ENCODE data around the gene CYP26A1.

The CYP26A1 gene

DNA sequence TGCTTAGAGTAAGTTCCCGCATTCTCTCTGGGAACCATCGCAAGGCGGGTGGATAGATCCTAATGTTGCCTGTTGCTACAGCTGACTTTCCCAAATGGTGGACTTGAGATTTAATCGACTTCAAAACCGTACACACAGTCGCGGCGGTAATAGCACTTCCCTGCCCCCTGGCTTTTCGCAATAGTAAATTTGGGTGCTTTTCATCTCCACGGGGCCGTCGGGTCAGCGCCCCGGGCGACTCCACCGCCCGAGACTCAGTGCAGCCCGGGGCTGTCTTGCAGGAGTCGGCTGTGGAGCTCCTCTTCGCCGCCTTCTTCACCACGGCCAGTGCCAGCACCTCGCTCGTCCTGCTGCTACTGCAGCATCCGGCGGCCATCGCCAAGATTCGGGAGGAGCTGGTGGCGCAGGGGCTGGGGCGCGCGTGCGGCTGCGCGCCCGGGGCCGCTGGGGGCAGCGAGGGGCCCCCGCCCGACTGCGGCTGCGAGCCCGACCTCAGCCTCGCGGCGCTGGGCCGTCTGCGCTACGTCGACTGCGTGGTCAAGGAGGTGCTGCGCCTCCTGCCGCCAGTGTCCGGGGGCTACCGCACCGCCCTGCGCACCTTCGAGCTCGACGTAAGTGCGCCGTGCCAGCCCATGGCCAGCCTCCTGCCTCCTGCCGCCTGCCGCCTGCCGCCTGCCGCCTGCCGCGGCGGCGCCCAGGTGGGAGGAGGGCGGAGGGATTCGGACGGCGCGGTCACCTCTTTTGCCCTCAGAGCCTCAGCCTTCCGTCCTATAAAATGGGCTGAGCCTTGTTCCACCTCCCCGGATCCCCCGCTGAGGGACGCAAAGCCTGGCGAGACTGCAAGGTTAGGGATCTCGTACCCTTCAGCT is 7.8 kb upstream of the CYP26A1 start:
- no peak for DNase-seq

DNA sequence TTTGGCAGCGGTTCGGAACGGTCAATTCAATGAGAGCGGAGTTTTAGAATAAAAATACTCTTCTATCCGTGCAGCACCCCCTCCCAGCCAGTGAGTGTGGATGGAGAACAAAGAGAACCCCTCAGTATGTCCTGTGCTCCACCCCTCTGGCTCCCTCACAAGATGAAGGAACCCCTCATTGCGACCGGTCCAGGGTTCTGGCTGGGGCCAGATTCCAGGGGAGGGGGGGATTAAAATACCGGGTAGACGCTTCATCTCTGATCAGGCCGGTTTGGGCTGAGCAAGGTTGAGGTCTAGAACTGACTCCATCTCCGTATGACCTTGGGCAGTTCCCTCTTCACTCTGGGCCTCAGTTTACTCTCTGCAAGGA is 7.2 kb upstream of the CYP26A1 start:
- DNase-seq, result no peak

DNA sequence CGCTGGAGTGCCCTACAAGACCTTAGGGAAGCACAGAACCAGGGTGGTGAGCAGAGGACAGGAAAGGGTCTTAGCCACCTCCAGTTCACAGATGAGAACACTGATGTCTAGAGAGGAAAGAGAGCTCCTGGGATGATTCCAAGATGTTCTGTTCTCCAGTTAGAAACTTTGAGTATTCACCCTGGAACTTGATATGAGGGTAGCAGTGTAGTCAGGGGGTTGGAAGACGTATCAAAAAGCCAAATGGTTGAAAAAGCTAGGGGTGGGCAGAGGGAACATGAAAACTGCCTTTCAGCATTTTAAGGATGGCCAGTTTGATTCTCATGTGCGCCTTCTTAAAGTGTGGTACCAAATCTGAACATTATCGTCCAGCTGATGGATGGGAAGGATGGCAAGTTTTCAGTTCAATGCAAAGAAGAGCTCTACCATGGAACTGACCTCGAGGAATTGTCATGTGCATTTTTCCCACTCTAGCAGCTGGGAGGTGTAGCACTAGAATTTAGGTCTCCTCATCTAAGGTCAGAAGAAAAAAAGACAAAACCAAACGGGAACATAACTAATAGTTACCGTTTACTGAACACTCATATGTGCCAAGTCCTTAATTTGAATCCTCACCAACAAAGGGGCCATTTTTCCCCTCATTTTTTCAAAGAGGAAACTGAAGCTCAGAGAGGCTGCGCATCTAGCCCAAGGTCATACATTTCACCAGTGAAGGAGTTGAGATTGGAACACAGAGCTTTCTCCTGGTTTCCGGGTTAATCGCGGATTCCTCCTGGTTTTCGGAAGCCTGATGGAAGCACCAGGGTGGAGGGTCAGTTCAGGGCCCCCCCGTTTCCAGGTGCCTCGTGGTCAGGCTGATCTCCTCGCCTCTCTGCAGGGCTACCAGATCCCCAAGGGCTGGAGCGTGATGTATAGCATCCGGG is 6.0 kb upstream of the CYP26A1 start:
- DNase-seq, result no peak

DNA sequence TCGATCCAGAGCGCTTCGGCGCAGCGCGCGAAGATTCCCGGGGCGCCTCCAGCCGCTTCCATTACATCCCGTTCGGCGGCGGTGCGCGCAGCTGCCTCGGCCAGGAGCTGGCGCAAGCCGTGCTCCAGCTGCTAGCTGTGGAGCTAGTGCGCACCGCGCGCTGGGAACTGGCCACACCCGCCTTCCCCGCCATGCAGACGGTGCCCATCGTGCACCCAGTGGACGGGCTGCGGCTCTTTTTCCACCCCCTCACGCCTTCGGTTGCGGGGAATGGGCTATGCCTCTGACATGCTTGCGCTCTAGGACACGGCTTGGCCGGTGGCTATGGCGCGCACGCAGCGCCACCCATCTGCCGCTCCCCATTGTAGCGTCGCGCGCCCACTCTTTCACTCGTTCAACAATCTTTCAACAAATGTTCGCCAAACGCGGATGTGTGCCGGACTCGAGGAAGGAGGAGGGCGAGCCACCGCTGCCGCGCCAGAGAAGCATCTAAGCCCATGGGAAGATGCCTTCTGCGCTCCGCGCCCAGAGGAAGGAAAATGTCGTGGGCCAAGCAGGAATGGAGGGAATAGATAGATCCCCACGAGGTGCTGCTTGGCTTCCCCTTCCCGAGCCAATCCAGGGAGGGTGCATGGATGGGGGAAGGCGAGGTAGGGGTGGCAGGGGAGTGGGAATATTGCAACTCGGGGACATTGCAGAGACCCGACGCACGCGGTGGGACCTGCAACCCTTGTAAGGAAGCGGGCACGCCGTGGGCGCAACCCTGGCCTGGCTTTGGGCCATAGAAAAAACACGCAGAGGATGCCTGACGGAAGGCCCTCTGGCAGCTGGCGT is 5.1 kb upstream of the CYP26A1 start:
- no peak for DNase-seq

DNA sequence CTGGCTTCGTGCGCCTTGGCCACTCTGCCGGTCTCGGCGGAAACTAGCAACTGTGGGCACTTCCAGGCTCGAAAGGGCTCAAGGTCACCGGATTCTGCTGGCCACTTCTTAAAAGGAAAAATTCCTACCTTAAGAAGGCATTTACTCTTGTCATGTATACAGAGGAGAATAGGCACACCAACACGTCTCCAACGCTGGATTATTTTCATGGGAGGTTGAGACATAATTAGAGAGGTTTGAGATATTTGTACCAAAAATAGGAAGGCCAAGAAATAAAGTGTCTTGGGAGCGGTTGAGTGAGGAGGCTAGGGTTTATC is 4.5 kb upstream of the CYP26A1 start:
- DNase-seq, result no peak

DNA sequence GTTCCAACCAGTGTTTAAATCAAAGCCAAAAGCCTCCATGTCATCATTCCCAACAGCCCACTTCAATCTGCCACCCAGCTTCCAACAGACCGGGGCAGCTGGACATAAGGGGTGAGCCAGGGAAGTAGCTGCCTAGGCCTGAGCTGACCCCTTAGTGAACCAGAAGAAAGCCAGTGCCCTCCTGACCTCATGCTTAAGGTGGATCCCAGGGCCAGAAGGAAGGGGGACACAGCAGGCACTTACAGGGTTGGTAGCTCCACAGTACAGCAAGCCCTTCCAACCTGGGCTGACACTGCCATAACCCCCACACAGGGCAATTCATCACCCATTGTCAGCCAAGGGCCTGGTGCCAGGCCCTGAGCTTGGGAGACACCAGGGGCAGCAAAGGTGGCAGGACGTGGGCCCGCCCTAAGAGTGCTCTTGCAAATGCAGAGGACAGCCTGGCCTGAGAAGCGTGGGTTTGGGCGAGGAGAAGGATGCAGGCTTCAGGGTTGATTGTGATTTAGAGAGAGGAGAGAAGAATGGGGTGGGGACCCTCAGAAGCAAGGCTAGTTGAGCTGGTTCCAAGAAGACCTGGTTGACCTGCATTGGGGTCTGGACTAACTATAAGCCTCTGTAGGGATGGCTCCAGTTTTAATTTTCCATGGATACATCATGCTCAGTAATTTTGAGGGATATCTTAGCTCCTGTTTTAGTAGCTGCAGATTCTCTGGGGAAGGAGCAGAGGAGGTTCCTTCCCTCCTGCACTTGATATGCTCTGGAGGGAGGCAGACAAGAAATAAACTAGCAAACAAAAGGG is 3.1 kb upstream of the CYP26A1 start:
- no peak for DNase-seq

DNA sequence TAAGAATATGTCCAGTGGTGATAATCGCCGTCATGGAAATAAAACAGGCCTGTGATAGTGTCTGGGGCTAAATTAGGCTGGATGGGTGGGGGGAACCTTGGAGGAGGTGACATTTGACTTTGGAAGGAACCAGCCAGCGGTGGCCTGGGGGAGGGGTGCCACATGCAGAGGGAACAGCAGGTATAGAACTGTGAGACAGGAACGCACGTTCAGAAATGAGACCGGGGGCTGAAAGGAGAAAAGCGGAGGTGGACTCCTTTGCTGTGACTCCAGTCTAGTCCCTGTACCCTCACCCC is 2.6 kb upstream of the CYP26A1 start:
- DNase-seq, result no peak

DNA sequence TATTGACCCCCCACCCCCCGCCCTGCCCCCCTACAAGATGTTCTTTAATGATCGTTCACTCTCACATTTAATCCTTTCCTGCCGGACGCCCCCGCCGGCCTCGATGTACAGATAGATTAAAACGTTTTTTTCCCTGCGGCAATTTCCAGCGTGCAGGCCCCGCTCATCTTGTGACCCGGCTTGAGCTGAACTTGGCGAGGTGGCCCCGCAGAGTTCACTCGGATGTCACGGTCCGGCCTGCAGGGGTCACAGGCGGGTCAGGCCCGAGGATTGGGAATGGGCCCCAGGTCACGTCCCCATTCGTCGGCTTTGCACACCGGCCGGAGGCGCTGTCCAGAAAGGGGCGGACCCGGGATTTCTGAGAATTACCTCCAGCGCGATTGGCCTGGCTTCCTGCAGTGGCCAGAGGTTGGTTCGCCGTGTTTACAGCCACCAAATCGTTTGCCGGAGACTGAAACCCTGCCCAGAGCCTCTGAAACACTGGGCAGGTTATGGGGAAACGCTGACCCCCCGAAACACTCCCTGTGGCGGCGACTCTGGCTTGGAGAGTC is 1.9 kb upstream of the CYP26A1 start:
- DNase-seq, result no peak

DNA sequence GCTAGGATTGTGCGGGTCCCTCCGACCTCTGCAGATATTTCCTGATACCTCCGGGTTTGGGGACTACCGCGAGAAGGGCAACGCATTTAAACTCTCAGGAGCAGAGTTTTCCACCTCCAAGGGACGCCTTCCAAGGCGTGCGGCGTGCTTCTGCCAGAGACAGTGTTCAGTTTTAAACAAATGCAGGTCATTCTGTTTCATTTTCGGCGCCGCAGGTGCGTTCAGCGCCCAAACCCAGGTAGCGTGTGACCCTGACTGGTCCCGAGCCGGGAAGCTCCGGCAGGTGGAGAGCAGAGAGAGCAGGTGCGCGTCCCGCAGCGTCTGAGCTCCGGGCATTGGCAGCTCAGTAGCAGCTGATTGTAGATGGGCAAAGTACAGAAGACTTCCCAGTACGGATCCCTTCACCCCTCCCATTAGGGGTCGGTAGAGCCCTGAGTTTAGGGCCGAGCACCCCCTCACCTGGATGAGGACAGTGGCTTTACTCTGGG is 1.4 kb upstream of the CYP26A1 start:
- DNase-seq, result no peak

DNA sequence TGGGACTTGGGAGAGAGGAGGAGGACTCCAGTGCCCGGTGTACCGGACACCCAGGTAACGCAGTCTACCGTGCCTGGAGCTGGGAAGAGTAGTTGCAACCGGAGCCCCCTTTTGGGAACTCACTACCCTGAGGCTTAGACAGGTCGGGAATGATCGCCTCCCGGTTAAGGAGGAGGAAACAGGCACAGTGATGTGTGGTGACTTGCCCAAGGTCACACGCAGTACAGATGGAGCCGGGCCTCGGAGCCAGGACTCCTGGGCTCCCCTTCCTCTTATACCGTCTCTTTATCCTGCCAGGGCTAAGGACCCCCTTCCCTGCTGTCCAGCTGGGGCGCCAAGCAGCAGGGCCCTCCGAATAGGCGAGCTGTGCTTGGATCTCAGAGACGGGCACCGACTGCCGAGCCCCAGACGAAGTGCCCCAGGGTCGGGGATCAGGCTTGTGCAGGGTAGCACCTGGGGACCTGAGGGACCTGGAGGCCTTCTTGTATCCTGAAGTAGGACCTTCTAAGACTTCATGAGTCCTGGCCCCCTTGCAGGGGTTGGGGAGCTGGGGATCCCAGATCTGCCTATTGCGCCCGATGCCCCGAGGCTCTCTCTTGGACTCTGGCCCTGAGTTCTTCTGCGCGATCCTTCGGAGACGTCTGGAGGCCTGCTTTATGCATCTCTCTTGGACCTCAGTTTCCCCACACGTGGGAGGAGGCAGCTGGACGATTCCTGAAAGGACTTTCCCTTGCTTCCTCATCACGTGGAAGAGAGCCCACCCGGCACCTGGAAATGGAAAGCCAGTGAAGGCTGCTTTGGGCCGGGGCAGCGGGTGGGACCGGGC is 767 bp upstream of the CYP26A1 start:
- no peak for DNase-seq

DNA sequence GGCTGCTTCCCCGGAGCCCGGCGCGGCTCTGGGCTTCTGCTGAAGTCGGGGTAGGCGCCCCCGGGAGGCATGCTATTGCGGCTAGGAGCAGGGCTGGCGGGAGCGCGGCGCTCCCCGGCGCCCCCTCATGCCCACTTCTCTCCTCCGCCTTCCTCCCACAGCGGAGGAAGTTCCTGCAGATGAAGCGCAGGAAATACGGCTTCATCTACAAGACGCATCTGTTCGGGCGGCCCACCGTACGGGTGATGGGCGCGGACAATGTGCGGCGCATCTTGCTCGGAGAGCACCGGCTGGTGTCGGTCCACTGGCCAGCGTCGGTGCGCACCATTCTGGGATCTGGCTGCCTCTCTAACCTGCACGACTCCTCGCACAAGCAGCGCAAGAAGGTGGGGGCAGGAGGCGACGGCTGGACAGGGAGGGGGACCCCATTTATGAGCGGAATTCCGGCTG is 479 bp downstream of the CYP26A1 start:
- DNase-seq, result no peak

DNA sequence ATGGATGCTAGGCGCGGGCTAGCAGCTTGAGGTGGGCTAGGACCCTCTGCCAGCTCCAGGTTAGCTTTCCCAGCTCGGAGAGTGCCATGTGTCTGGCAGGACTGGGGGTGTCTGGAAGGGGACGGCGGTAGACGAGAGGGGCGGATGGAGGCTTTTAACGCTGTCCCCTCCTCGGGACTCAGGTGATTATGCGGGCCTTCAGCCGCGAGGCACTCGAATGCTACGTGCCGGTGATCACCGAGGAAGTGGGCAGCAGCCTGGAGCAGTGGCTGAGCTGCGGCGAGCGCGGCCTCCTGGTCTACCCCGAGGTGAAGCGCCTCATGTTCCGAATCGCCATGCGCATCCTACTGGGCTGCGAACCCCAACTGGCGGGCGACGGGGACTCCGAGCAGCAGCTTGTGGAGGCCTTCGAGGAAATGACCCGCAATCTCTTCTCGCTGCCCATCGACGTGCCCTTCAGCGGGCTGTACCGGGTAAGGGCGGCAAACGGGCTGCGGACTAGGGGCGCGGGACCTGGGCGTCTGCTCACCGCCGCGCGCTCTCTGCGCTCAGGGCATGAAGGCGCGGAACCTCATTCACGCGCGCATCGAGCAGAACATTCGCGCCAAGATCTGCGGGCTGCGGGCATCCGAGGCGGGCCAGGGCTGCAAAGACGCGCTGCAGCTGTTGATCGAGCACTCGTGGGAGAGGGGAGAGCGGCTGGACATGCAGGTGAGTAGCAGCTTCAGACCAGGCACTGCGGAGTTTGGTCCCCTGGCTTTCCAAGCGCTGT is 1.1 kb downstream of the CYP26A1 start:
- no peak for DNase-seq

DNA sequence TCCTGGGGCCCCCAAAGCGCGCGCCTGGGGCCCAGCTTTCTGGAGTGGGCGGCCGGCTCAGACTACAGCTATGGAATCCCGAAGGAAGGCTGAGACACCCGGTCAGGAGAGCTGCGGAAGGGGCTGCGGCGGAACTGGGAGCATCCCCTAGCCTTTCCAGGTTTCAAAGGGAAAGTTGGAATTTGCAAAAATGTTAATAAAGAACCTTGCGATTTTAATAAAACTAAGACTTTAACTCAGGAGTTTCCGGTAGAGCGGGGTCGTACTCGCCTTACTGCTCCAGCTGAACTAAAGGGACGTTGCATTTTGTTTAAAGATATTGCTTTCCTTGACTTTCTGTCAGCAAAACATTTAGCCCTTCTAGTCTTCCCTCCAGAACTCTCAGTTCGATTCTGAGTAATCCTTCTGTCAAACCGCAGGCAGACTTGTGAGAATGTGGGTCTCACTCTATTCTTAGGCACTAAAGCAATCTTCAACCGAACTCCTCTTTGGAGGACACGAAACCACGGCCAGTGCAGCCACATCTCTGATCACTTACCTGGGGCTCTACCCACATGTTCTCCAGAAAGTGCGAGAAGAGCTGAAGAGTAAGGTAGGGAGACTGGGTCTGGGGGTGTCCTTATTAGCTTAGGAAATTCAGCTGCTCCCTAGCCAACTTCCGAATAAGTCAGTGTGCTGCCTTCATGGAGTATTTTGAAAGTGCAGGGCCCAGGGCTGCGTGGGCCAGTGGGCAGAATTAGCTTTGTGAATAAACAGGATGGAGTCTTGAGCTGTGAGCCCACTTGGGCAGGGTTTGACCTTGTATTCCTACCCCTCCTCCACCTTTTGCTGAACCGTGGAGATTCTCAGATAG is 1.9 kb downstream of the CYP26A1 start:
- DNase-seq, result no peak

DNA sequence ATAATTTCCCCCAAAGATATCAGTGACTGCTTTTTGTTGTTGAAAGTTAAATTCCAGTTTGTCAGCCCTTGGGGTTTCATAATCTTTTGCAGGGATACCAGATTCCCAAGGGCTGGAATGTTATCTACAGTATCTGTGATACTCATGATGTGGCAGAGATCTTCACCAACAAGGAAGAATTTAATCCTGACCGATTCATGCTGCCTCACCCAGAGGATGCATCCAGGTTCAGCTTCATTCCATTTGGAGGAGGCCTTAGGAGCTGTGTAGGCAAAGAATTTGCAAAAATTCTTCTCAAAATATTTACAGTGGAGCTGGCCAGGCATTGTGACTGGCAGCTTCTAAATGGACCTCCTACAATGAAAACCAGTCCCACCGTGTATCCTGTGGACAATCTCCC is 3.2 kb downstream of the CYP26A1 start:
- DNase-seq, result no peak

DNA sequence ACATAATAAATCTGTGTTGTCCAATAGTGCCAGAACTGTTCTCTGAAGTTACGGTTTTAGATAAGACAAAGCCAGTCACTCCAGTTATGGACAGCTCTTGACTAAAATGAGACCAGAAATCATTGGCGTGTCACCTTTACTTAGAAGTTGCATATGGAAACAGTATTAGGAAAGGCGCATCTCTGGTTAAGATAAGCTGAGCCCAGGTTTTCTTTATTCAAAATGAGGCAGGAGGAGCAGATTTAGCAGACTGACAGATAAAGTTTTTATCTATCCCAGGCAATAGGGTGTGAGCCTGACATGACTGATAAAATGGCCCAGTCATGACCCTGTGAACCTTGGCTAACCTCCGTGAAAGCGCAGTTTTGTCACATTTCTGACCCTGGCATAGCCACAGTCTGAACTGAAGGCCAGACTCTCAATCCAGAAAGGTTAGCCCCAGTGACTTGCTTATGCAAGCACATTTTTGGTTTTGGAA is 4.2 kb downstream of the CYP26A1 start:
- no peak for DNase-seq

DNA sequence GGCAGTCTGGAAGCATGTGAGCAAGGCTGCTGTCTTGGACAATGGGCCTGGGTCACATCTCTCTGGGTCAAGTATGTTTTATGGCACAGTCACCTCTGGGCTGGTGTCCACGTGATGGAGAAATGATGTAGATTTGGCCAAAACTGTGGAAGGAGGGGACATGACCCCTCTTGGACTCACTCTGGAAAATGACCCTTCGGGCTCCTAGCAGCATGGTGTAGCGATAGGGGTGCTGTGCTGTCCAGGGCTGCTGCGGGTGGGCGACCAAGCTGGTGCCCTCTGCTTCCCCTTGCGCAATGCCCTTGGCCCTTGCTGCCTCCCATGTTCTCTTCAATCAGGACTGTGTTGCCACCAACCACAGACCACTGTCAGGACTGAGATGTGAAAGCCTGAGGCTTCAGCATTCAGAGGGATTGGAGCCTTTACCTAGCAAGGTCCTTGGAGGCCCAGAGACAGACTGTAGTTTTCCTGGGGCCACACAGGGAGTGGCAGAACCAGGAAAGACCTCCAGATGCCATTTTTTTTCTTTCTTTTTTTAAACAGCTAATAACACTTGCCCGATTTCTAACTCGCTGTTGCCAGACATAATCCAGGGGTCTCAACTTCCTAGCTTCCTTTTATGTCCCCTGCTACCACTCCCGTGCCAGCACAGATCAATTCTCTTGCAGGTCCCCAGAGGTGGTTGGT is 6.1 kb downstream of the CYP26A1 start:
- DNase-seq, result no peak

DNA sequence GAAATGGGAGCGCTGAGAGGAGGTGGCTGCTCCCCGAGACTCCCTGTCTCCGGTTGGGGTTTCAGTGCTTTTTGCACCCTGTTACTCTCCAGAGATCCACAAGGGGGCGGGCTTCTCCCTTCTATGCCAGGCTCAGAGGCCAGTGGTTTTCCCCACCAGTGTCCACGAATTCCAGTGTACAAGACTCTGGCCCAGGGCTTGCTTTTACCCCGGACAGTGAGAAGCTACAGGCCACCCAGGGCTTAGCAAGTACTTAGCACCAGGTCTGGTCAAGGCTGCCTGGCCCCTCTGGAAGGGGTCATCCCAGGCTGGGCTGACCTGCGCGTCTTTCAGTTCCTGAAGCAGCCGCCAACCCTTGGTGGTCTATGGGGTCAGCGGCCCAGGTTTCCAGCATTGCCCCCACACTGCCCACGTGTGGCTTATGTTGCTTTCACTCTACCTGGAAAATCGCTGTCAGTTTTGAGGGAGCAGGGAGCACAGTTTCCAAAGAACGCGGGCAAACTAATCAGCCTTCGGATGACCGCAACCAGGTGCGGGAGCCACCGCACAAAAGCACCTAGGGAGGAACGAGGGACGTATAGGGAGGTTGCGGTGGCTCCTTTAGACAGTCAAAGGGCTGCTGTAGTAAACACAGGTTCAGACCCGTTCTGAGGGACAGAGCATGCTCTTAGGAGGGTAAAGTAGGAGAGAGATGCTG is 6.8 kb downstream of the CYP26A1 start:
- no peak for DNase-seq

DNA sequence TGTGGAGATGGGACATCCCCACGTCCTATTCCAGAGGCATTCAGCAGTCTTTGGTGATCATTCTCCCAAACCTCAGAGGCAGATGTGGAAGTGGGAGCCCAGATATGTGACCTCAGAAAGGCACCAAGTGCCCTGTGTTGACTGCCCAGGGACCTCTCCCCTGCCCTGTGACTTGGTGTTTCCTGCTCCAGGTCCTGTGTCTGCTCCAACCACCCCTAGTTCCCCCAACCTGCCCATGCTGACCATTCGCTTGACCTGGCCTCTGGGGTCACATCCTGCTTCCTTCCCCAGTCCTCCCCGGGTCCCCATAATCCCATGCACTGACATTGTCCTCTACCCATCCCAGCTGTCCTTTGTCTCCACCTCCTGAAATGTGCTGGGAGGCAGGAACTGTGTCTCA is 7.6 kb downstream of the CYP26A1 start:
- no peak for DNase-seq
